AG10803 (cell line): ENCODE data around the gene MAP10.

Source experiments
- DNase-seq: peaks from one replicate; pipeline ENCODE4 v3.0.0; 2010; ENCODE audit warnings: low read depth
- H3K4me3 ChIP-seq: 2 replicates; pipeline ENCODE4 v1.5.1; 2011; ENCODE audit warnings: mild to moderate bottlenecking, low read length, control low read depth
- CTCF ChIP-seq: conservative IDR thresholded peaks from 2 replicates; pipeline ENCODE4 v1.5.1; 2011; ENCODE audit warnings: mild to moderate bottlenecking, low read length, control low read depth, inconsistent platforms

Gene MAP10

GRCh38 chr1:232853994-232854797 is 49.0 kb downstream of the MAP10 start:
- no peak for TF ChIP-seq CTCF
- DNase-seq, result peak; percentile 95
- no peak overlapping the region for H3K4me3 ChIP-seq

- H3K4me3 ChIP-seq, result no peak overlapping the region
- DNase-seq, result no peak
- no peak for TF ChIP-seq CTCF
Measured at GRCh38 chr1:232854798-232855159, 49.6 kb downstream of the MAP10 start.

- peak; percentile 26 for DNase-seq
- no peak for TF ChIP-seq CTCF
- no peak overlapping the region for H3K4me3 ChIP-seq
Measured at GRCh38 chr1:232856541-232856940, 51.3 kb downstream of the MAP10 start.
